Measurements from ENCODE around the gene ASPHD2.
"Not testable (repeated sequence)": the region's sequence is repeated elsewhere in the genome, so short reads cannot be mapped to it uniquely, and the experiment has no call there.

ASPHD2 gene

DNA sequence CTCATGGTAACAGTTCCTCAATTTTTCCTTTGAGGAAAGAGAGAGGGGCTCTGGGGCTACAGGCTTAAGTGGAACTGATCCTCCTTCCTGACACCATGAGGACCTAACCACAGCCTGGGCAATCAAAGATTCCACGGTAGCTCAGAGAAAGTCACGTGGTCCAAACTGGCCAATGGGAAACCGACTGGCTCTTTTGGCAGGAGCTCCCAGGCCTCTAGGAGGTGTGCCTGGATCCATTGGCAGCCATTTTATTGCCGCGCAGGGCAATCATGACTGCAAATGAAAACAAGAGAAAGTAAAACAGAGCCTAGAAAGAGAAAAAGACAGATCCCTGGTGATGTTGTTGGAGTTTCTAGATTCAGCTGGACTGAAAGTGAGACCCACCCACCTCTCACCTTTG lies 27.3 kb upstream of the ASPHD2 start:
- DNase-seq (ENCODE audit: low read depth) = no peak
- TF ChIP-seq CTCF (IDR thresholded peaks at IDR 0.05; ENCODE audit: insufficient read depth, low read depth, low read length, missing control alignments) = no peak
- no peak overlapping the region for H3K4me3 ChIP-seq (ENCODE audit: low read depth, low read length)

GRCh38 chr22:26404851-26405421 lies 24.1 kb upstream of the ASPHD2 start:
- TF ChIP-seq CTCF (IDR thresholded peaks at IDR 0.05; ENCODE audit: insufficient read depth, low read depth, low read length, missing control alignments) = no peak

GRCh38 chr22:26406118-26406517 lies 22.9 kb upstream of the ASPHD2 start:
- no peak overlapping the region for H3K4me3 ChIP-seq (ENCODE audit: low read depth, low read length)
- peak; percentile 31 for DNase-seq (ENCODE audit: low read depth)
- TF ChIP-seq CTCF (IDR thresholded peaks at IDR 0.05; ENCODE audit: insufficient read depth, low read depth, low read length, missing control alignments) = no peak

More at GRCh38 chr22:26404851-26405421, 24.1 kb upstream of the ASPHD2 start:
- DNase-seq (ENCODE audit: low read depth) = peak; percentile 27
- no peak overlapping the region for H3K4me3 ChIP-seq (ENCODE audit: low read depth, low read length)

GRCh38 chr22:26408562-26409220 lies 20.4 kb upstream of the ASPHD2 start:
- DNase-seq (ENCODE audit: low read depth) = not testable (repeated sequence)

GRCh38 chr22:26409719-26410335 lies 19.2 kb upstream of the ASPHD2 start:
- TF ChIP-seq CTCF (IDR thresholded peaks at IDR 0.05; ENCODE audit: insufficient read depth, low read depth, low read length, missing control alignments) = no peak
- DNase-seq (ENCODE audit: low read depth) = no peak

More at GRCh38 chr22:26408562-26409220, 20.4 kb upstream of the ASPHD2 start:
- not testable (repeated sequence) for H3K4me3 ChIP-seq (ENCODE audit: low read depth, low read length)

GRCh38 chr22:26410386-26410785 lies 18.7 kb upstream of the ASPHD2 start:
- DNase-seq (ENCODE audit: low read depth) = no peak
- no peak overlapping the region for H3K4me3 ChIP-seq (ENCODE audit: low read depth, low read length)
- TF ChIP-seq CTCF (IDR thresholded peaks at IDR 0.05; ENCODE audit: insufficient read depth, low read depth, low read length, missing control alignments) = no peak

More at GRCh38 chr22:26409719-26410335, 19.2 kb upstream of the ASPHD2 start:
- no peak overlapping the region for H3K4me3 ChIP-seq (ENCODE audit: low read depth, low read length)

DNA sequence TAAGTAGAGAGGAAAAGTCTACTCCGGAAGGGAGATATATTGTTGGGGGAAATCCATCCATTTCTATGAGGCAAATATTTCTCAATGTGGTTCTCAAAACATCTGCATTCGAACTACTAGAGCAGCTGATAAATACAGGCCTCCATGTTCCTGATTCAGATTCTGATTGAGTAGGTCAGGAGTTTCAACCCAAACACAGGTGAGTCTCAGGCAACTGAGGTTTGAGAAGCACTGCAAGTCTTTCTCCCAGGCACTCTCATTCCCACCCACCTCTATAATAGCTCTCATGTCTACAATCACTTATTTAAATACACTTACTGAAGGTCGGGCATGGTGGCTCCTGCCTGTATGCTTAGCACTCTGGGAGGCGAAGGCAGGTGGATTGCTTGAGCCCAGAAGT lies 14.7 kb upstream of the ASPHD2 start:
- TF ChIP-seq CTCF (IDR thresholded peaks at IDR 0.05; ENCODE audit: insufficient read depth, low read depth, low read length, missing control alignments) = no peak
- no peak overlapping the region for H3K4me3 ChIP-seq (ENCODE audit: low read depth, low read length)
- DNase-seq (ENCODE audit: low read depth) = no peak

Data from GM12865 (cell line).